GM20000 (cell line): Measurements from ENCODE around the gene DEFB121.
"Not testable (repeated sequence)": the region's sequence is repeated elsewhere in the genome, so short reads cannot be mapped to it uniquely, and the experiment has no call there.

Experiments used
- DNase-seq: peaks from one replicate; pipeline ENCODE4 v3.0.0; 2012; ENCODE audit warnings: low spot score
- CTCF ChIP-seq: IDR thresholded peaks from 2 replicates; pipeline ENCODE4 v1.5.1; 2012; ENCODE audit warnings: mild to moderate bottlenecking, control low read depth; ENCODE audit errors: extremely low read depth, missing control alignments

The DEFB121 gene

GRCh38 chr20:31392836-31393235 is 13.2 kb downstream of the DEFB121 start:
- TF ChIP-seq CTCF = no peak

GRCh38 chr20:31390490-31390889 is 15.5 kb downstream of the DEFB121 start, which contains the start of gene DEFB119:
Gene DEFB119 (minus strand): TSS chr20:31390590. CDS start chr20:31390483, 107 bp downstream.
- TF ChIP-seq CTCF = no peak
- DNase-seq = no peak

More at GRCh38 chr20:31392836-31393235, 13.2 kb downstream of the DEFB121 start:
- DNase-seq = no peak

- no peak for TF ChIP-seq CTCF
Measured at GRCh38 chr20:31374346-31374745, 31.7 kb downstream of the DEFB121 start.

GRCh38 chr20:31368301-31368700 is 37.7 kb downstream of the DEFB121 start, which contains the start of gene DEFB118:
Gene DEFB118 (plus strand): TSS chr20:31368601. CDS start chr20:31368651, 50 bp downstream.
- no peak for TF ChIP-seq CTCF
- DNase-seq = no peak

More at GRCh38 chr20:31374346-31374745, 31.7 kb downstream of the DEFB121 start:
- DNase-seq = no peak

GRCh38 chr20:31364272-31364671 is 41.7 kb downstream of the DEFB121 start:
- not testable (repeated sequence) for DNase-seq

GRCh38 chr20:31363295-31363694 is 42.7 kb downstream of the DEFB121 start:
- DNase-seq = no peak

GRCh38 chr20:31355981-31356380 is 50.0 kb downstream of the DEFB121 start:
- no peak for DNase-seq
- TF ChIP-seq CTCF = no peak

More at GRCh38 chr20:31363295-31363694, 42.7 kb downstream of the DEFB121 start:
- TF ChIP-seq CTCF = no peak
